ENCODE results near the gene EXOC4. TPM values are rescaled to one million over a fixed set of nuclear protein-coding genes. Genes with fewer than 3 reads are reported as not detected.

Gene EXOC4
- total and polyA plus RNA-seq, 2 of the 13 experiments (the other 11 are each of a cell fraction or from before 2014, with no cell fraction given) = 22.5 to 39.0 TPM

GRCh38 chr7:133584956-133585668 is 332.2 kb downstream of the EXOC4 start (continued):
- no peak for TF ChIP-seq ZBTB14 (CRISPR knock-in tag; IDR thresholded peaks at IDR 0.05)

GRCh38 chr7:133586253-133586652 is 333.4 kb downstream of the EXOC4 start:
- 97% methylated on average over 3 of the region's 3 CpGs for WGBS (ENCODE audit: low lambda C conversion rate)
- ATAC-seq = no peak

More at GRCh38 chr7:133586253-133586652, 333.4 kb downstream of the EXOC4 start:
- H3K36me3 ChIP-seq (replicated peaks in 1 of 2; ENCODE audit: control insufficient read depth in 1 of 2, insufficient read depth in 2 of 2, low read length in 2 of 2) = no peaks in the 10 kb centered on the region
- CTCF ChIA-PET (ENCODE audit: low intra/inter-chr PET ratio, low total read pairs) = no interaction called here
- no peak overlapping the region for H3K4me2 ChIP-seq (ENCODE audit: low read depth, low read length)
- no peak overlapping the region for H3K9ac ChIP-seq (ENCODE audit: insufficient read depth, low read depth, low read length)
- DNase-seq (ENCODE audit: low spot score) (no peak), FAIRE-seq (no peak)
- TF ChIP-seq ZNF552 (CRISPR knock-in tag; IDR thresholded peaks at IDR 0.05; ENCODE audit: borderline replicate concordance) (no peak), SNRNP70 (IDR thresholded peaks at IDR 0.05; ENCODE audit: low read depth, low read length) (no peak), CSRNP2 (CRISPR knock-in tag; conservative IDR thresholded peaks at IDR 0.05; ENCODE audit: low read depth) (no peak), BCLAF1 (IDR thresholded peaks at IDR 0.05) (no peak), TOPORS (CRISPR knock-in tag; IDR thresholded peaks at IDR 0.05) (no peak)
- H3K27me3 ChIP-seq (ENCODE audit: control insufficient read depth in 1 of 2, insufficient read depth in 2 of 2, low read length in 2 of 2) = no peaks in the 10 kb centered on the region
- H3K4me1 ChIP-seq (ENCODE audit: insufficient read depth, low read length) = no peaks in the 10 kb centered on the region
- H3K79me2 ChIP-seq (ENCODE audit: insufficient read depth, low read length) = no peaks in the 10 kb centered on the region
- no peaks in the 10 kb centered on the region for H3K9me3 ChIP-seq (ENCODE audit: low read length)
- POLR2A ChIA-PET = no interaction called here
- no peak overlapping the region for H2AFZ ChIP-seq (ENCODE audit: low read length)
- BruUV-seq (replicated peaks) = no TSS peak
- in situ Hi-C loops (cut with HindIII; ENCODE audit: extremely low pct_ligation_motif_present, low pct_unique_long_range_greater_than_20kb) = no loop called here
- H3K4me3 ChIP-seq (replicated peaks in 1 of 3; ENCODE audit: insufficient read depth in 1 of 3, low read depth in 2 of 3, low read length in 3 of 3) = no peak overlapping the region
- no peaks in the 10 kb centered on the region for H4K20me1 ChIP-seq (ENCODE audit: insufficient read depth, low read length)
- intact Hi-C loops (cut with micrococcal nuclease; ENCODE audit: unreplicated experiment) = no loop called here
- no peak overlapping the region for H3K27ac ChIP-seq (ENCODE audit: extremely low read length, insufficient read depth, low read length)

Data from HepG2 (cell line).